ENCODE measurements around the gene CTNNA3.
"Not testable (repeated sequence)": the region's sequence is repeated elsewhere in the genome, so short reads cannot be mapped to it uniquely, and the experiment has no call there.

CTNNA3 gene

DNA sequence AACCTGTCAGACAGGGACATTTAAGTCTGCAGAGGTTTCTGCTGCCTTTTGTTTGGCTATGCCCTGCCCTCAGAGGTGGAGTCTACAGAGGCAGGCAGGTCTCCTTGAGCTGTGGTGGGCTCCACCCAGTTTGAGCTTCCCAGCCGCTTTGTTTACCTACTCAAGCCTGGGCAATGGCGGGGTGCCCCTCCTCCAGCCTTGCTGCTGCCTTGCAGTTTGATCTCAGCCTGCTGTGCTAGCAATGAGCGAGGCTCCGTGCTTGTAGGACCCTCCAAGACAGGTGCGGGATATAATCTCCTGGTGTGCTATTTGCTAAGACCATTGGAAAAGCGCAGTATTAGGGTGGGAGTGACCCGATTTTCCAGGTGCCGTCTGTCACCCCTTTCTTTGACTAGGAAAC is 1360.2 kb downstream of the CTNNA3 start:
- DNase-seq, result not testable (repeated sequence)

DNA sequence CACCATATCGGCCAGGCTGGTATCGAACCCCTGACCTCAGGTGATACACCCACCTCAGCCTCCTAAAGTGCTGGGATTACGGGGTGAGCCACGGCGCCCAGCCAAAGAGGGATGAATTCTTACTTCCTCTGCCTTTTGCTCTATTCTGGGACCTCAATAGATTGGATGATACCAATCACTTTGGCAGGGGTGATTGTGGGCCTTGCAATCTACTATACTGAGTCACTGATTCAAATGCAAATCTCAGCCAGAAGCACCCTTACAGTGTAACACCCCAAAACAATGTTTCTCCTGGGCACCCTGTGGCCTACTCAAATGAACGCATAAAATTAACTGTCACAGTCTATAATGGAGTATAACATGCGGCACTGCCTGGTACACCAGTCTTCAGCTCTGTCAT is 1366.8 kb downstream of the CTNNA3 start:
- DNase-seq, result no peak

DNA sequence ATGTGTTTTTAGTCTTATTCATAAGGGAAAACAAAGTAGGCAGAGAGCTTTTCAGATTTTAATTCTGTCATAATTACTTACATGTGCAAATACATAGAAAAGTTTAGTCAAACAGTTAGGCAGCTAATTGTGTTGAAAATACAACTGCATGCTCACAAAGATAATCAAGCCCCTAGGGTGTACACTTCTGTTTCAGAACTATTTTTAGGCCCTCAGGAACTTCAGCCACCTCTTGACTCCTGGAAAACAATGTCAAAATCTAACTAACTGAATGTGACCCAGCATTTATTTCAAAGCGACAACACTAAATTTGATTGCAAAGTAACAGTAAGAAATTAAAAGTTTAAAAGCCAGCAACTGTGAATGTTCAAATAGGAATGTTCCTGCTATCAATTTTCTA is 1369.1 kb downstream of the CTNNA3 start:
- no peak for DNase-seq

DNA sequence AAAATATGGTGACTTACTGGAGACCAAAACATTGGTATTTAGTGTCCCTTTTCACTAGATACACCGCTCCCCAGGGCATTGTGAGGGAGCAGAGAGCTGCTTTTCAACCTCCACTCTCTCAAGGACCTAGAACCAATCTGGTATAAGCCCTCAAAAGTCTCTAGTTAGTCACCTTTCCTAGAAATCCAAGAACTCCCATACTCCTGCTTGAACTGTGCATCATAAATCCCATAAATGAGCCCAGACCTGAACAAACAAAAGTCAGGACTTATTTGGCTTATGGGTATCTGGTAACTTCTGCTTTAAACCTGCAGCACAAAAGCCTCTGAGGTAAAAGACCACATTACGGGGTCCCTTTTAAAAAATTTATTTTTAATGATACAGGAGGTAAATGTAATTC is 1373.2 kb downstream of the CTNNA3 start:
- DNase-seq, result no peak

DNA sequence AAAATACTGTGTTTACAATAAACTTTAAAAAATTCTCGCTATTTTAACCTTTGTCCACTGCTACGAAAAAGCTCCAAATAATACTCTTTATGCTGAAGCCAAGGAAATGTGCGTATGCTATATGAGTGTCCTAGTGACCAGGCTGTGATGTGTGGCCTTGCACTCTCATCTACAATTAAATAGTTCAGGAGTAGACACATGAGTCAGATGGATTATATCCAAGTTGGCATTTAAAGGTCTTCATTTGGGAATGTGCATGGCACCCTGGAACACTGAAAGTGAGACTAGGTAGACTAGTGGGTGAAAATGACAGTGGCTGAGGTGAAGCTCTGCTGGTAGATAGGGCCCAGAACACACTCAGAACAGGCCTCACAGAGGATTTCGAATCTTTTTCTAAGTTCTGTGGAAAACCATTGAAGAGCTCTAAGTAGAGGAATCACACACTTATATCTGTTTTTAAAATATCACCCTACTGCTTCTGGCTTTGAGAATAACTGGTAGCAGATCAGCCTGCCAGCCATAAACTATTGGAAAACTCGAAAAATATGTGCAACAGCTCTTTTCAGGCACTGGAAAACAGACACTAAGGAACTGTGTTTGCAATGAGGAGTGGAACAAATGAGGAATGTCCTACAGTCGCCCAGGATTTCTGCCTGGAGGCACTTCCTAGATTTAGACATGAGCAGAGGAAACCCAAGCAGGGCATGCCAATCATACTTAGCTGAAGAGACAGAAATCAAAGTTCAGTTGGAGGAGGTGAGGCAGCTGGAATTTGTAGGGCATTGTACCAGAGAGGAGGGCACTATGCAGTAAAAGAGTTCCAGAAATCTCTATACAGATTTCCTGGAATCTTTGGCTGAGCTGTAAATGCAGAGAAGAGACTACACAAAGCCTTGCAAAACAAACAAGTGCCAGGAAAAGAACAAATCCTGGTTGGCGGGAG is 1374.0 kb downstream of the CTNNA3 start:
- no peak for DNase-seq

DNA sequence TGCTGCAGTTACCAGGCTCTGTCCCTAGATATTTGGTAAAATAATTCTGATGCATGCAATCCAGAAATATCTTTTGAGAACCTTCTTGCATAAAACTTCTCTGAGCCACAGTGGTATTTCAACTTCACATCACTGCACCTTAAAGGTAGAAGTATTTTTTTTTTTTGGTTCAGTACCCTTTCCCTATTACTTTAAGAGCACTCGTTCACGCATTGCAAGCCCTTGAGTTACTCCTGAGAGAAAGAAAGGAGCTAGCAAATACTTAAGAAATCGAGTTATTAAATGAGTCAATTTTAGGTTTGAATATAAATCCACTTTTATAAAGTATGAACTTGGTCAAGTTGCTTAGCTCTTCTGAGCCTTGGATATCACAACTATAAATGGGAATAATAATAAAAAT is 1377.2 kb downstream of the CTNNA3 start:
- DNase-seq, result no peak

DNA sequence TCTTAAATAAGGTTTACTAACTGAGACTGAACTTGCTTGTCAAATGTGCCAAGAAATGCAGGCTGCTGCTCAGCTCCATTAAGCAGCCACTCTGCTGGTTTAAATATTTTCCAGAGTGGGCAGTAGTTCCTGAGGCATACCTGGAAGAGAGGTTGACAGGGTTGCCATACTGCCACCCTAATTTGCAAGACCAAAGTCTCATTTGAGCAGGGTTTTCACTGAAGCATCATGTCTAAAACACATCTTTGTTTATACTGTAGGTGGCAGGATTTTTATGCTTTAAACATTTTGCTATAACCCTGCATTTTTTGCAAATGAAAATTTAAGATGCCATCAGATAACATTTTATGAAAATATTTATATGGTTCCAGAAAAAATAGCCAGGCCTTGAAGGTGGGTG is 1388.2 kb downstream of the CTNNA3 start:
- DNase-seq, result no peak

DNA sequence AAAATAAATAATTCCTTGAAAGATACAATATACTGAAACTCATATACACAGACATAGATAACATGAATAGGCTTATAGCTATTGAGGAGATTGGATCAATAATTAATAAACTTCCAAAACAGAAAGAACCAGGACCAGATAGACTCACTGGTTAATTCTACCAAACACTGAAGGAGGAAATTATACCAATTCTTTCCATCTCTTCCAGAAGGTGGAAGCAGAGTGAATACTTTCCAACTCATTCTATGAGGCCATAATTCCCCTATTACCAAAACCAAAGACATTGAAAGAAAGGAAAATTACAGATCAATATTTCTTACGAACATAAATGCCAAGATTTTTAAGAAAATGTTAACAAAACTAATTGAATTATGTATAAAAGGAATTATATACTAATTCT is 1394.9 kb downstream of the CTNNA3 start:
- DNase-seq, result no peak

DNA sequence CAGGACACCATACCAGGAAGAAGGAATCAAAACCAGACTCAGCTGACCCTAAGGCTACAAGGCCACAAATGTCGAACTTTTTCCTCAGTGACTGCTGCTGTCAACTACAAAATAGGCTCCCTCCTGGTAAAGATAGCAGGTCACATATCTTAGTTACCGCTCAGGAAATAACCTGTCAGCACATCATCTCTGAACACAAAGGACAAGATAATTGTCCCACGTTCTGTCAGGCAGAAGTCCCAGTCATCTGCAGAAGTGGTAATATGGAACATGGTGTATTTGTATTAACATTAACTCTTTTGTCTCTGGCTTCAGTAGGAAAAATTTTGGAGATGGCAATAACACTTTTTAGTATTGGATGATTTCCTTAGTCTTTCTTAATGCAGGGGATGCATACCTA is 1400.4 kb downstream of the CTNNA3 start:
- no peak for DNase-seq

DNA sequence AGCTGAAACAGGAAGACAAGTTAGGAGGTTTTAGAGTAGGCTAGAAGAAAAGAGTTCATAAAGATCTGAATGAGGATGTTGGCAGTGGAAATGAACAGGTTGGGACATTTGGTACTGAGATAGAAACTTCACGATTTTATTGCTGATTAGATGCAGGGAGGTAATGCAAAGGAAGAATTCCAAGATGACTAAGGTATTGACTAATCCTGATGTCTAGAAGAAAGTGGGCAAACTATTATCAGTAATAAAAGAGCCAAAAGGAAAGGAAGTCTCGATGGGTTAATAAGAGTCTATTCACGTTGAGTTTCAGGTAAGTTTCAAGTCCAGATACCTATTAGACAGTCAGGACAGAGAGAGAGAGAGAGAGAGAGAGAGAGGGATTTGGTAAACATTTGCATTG is 1401.5 kb downstream of the CTNNA3 start:
- no peak for DNase-seq

DNA sequence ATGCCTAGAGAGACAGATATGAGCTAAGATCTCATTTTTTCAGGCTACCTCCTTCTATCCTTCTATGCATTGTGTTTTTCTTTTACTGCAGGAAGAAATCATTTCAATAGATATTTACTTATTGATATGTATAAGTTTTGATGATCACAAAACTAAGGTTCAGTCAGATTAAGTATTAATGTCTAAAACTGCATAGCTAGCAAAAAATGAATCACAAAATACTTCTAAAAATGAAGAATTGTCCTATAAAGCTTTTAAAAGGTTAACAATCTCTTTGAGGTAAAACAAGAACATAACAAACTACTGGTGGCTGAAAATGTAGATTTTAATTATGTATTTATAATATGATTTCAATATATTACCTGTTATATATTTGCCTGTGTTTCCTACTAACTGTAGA is 1403.1 kb downstream of the CTNNA3 start:
- no peak for DNase-seq

DNA sequence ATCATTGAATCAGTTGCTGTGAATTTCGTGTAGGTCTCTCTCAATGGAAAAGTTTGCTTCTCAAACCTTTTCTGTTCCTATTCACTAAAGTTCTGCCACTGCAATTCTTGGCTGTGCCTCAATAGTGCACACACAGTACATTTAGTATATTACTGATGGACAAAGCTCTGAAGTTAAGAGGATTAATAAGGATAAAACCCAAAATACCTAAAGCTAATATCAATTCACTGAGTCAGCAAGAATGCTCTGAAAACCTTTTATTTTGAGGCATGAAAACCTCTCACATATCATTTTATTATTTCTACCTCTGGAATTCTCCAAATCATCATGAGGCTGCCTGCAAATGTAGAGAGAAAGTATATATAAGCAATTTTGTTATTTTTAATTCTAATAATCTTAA is 1403.5 kb downstream of the CTNNA3 start:
- no peak for DNase-seq

DNA sequence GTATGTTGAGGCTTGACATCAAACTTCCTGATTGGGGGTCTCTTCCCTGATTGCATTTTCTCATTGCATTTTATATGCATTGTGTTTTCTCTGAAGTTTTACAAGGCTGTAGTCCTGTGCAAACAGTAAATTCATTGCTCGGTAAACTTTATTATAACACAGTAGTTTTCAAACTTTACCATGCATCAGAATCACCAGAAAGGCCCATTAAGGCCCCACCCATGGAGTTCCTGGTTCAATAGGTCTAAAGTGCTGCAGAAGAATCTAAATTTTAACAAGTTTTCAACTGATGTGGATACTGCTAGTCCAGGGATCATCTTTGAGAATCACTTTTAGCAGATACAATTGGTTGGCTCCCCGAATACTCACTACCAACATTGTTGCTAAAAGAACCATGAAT is 1404.9 kb downstream of the CTNNA3 start:
- no peak for DNase-seq

DNA sequence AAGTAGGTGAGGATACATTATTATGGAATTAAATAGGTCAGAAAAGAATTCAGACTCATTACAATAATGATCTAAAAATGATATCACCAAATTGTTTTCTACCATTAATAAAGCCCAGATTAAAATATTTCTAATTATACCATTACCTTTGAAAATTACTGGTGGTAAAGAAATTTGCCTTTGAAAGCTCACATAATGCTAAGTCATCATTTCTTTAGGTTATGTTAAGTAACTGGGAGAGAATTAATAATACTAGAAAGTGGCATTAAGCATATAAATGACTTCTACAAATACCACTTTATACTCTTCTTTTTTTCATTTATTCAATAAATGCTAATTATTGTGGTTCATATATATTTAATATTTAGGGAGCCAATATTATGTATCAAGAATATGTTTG is 1411.4 kb downstream of the CTNNA3 start:
- no peak for DNase-seq

DNA sequence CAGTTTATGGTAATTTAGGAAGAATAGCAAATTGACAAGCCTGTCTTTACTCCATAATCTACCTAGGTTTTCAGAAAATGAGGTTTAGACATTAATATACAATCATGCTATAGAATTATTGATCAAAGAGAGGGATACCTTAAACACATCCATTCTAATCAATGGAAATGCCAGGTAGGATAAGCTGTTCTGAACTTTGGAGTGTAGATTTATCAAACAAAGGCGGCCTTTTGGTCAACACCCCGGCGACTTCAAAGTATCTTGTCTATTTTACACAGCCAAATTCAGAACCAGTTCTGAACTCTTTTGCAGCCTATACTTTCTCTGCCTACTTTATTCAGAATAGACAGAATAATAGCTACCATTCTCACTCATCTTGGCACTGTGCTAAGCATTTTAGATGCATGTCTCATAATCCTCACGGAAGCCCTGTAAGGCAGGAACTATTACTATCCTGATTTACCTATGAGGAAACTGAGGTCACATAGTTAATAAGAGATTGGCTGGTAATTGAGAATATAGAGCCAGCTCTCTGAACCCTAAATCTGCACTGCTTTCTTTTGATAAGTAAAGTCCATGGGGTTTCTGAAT is 1412.0 kb downstream of the CTNNA3 start:
- no peak for DNase-seq

DNA sequence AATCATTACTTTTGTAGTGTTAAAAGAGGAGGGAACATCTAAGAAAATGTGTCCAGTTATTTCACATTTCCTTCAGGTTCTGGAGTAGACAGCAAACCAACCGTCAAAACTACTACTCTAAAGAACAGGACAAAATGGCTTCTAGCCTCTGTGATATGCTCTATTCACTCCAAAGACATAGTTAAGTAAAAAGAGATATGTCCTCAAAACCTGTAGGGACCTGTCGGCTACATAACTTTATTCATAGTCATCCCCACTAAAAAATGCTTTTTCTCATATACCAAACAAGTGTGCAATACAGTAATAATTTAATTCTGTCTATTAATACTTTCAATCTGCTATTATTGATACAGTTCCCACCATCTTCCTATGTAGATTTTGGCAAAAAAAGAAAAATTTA is 1412.9 kb downstream of the CTNNA3 start:
- DNase-seq, result no peak

DNA sequence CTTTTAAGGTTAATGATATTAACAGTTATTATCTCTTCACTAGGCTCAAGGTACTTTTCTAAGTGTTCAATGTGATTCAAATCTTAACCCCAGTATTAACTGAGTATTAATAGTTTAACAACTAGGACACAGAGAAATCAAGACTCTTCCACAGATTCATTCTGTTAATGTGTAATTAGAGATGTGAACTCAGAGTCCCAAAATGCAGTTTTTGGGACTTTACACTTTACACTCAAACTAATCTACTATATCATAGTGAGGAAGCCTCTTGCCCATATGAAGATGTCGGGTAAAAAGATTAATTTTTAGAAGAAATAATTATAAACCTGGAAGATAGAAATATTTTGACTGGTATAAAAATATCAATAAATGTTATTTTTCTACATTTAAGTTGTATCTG is 1414.7 kb downstream of the CTNNA3 start:
- no peak for DNase-seq

DNA sequence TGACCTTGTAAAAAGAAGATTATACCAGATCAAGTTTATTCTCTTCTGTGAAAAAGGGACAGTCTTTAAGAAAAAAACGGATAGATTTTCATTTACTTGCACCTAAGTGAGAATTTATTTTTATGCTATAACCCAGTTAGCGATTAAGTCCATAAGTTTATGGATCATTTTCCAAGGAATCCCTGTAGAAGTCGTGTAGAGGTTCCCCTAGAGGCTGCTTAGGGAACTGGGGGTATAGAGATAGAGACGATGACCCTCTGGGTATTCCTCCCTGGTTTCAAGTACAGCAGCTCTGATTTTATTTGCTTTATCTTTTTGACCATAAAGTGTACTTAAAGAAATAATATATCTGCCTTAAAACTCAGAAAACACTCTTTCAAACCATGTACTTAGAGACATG is 1418.5 kb downstream of the CTNNA3 start:
- DNase-seq, result no peak

DNA sequence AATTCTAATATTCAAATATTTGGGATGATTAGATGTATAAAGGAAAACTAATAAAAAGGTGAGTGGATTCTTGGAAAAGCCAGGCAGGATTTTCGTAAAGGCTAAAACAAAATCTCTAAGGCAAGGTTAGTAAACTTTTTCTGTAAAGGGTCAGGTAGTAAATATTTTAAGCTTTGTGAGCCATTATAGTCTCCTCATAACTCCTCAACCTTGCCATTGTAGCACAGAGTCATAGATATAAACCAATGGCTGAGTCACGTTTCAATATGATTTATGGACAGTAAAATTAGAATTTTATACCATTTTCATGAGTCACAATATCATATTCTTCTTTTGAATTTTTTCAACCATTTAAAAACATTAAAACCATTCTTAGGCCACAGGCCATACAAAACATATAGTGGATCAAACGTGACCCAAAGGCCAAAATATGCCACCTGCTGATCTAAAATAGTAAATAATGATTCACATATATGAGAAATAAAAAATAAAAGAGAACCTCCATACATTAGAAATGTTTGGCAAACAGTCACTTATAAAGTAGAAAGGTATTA is 1422.0 kb downstream of the CTNNA3 start:
- no peak for DNase-seq

DNA sequence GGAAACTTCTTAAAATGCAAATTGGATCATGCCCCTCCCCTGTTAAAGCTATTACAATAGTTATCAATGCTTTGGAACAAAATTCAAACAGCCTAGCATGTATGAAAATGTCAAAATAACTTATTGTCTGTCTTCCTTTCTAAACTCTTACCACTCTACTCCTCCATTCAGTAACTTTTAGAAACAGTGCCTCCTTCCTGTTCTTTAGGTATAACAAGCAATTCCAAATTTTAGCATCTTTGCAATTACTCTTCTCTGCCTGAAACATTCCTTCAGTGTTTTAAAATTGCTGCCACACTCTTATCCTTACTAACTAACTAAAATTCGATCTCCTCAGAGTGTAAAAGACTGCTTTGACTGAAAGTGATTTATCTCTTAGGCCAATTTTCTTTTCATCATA is 1430.6 kb downstream of the CTNNA3 start:
- DNase-seq, result no peak

DNA sequence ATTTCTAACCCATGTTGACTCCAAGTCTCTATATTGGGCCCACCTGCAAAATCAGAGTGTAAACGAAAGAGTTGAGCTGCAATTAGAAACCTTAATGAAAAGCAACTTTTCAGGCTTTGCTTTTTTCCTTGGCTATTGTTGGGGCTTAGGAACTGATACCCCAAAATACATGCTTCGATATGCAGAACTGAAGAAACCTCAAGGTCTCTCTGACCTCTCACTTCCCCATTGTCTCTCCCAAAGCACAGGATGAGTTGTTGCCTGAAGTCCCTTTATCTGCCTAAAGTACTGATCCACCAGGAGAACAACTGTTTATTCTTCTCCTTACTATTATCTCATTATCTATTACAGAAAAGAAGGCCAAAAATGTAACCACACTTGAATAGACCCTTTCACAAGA is 1436.2 kb downstream of the CTNNA3 start:
- DNase-seq, result no peak

DNA sequence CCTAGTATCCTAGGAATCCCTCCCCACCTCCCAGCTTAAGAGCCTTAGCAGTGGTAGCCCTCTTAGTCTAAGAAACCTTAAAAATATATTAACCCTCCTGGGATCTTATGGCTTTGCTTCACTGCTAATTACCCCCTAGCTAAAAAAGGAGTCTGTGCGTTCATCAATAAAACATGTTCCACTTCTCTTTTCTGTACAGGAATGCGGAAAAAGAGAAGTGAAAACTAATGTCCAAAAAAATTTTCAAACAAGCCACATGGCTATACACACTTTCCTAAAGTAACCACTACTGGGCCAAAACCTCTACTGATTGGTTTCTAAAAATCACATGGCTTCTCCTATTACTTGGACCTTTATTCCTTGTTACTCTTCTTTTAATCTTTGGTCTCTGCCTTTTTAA is 1437.3 kb downstream of the CTNNA3 start:
- no peak for DNase-seq

DNA sequence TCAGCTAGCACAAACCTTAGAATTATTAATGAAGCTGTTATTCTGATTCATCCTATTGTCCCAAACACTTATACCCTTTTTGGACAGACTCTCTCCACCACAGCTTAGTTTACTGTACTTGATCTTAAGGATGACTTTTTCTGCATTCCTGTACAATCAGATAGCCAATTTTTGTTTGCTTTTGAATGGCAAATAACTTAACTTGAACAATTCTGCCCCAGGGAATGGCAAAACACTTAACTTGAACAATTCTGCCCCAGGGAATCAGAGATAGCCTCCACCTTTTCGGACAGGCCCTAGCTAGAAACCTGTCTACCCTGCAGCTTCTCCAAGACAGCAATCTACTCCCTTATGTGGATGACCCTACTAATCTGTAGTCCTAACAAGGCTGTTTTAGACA is 1438.2 kb downstream of the CTNNA3 start:
- DNase-seq, result no peak

DNA sequence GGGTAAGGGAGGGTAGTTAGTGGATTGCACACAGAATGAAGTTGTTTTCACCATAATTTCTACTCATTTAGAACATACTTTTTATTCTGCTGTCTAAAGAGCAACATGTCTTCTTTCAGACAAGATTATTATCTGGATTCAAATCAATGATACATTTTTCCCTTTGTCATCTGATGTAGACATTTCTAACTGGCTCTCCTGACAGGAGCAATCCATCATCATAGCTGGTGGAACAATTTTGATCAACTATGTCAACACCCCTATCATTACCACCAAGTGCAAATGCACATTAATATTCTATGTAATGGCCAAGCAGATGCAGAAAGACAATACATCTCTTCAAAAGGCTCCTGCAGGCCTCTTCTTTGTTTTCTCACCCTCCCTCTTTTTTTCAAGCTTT is 1443.0 kb downstream of the CTNNA3 start:
- DNase-seq, result no peak
